Hepatocyte (in vitro differentiated cells): ENCODE results near the gene TRMT2A.

Experiments
- CTCF ChIP-seq: fragments of 200-600 bp; sonication (generic); IDR thresholded peaks from 2 replicates; pipeline ENCODE4 v1.5.1; 2016; ENCODE audit warnings: antibody characterized with exemption, mild to moderate bottlenecking; ENCODE audit not compliant: poor library complexity
- EZH2 ChIP-seq: fragments of 200-600 bp; sonication (generic); IDR thresholded peaks from 2 replicates; pipeline ENCODE4 v1.6.1; 2016; ENCODE audit warnings: antibody characterized with exemption, mild to moderate bottlenecking, borderline replicate concordance
- EZH2phosphoT487 ChIP-seq: fragments of 200-600 bp; sonication (generic); IDR thresholded peaks from one replicate; pipeline ENCODE4 v1.6.1; 2018; ENCODE audit warnings: antibody characterized with exemption, mild to moderate bottlenecking, low read depth, moderate library complexity; ENCODE audit not compliant: unreplicated experiment, severe bottlenecking

GRCh38 chr22:20139391-20140106 is 22.5 kb upstream of the TRMT2A start:
- no peak for TF ChIP-seq CTCF
- no peak for TF ChIP-seq EZH2
- no peak for TF ChIP-seq EZH2phosphoT487
